NCI-H146 (cell line): Measurements from ENCODE around the gene RAB24.

Experiments used
- DNase-seq: peaks from one replicate; lab custom pipeline; 2025; lab: John Stamatoyannopoulos, UW

The RAB24 gene

GRCh38 chr5:177333420-177334154, 30.1 kb upstream of the RAB24 start:
- no peak for DNase-seq

GRCh38 chr5:177332896-177333260, 29.4 kb upstream of the RAB24 start:
- DNase-seq: no peak

- DNase-seq: no peak
These were observed 28.7 kb upstream of the RAB24 start for GRCh38 chr5:177332031-177332895.

GRCh38 chr5:177330991-177331842, 27.7 kb upstream of the RAB24 start:
- no peak for DNase-seq

- peak; percentile 49 for DNase-seq
These were observed 26.4 kb upstream of the RAB24 start for GRCh38 chr5:177329883-177330282.

DNA sequence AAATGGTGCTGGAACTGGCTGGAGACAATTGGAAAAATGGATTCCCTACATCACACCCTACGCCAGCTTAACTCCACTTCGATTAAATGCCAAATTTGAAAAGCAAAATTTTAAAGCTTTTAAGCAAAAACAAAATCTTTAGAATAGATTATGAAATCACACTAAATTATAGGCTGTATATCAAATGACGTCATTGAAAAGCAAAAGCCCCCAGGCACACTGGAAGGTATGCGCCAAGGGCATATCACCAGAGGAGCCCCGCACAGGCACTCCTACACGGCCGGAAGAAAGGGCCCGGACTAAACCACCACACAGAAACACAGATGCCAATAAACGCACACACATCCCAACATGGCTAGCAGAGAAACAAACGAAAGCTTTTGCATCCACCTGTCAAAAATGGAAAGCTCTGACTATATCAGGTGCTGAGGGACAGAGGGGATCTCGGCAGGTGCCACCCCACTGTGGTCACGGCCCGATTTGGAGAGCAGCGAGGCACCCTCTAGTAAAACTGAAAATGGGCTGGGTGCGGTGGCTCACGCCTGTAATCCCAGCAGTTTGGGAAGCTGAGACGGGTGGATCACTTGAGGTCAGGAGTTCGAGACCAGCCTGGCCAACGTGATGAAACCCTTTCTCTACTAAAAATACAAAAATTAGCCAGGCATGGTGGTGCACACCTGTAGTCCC, 25.2 kb upstream of the RAB24 start:
- DNase-seq: no peak

- no peak for DNase-seq
These were observed 24.3 kb upstream of the RAB24 start for GRCh38 chr5:177327539-177328522.

DNA sequence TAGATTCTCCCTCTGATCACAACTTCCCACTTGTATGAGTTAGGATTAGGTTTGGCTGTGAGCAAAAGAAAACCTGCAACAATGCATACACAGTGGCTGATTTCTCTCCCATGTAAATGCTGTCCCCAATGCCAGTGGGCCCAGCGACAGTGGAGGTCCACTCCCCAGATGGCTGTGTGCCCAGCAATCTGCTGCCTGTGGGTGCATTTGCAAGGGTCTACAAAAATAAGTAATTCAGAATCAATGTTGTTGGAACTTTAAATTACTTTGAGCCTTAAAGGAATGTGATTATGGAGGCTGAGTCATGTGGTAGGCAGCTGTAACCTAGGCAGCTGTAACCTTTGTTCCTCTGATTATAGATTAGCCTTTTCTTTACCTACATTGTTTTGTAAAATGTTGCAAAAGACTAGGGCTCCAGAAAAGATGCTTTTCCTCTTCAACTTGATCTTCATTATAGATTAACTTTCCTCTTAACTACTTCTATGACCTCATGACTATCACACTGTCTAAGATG, 22.4 kb upstream of the RAB24 start:
- no peak for DNase-seq

DNA sequence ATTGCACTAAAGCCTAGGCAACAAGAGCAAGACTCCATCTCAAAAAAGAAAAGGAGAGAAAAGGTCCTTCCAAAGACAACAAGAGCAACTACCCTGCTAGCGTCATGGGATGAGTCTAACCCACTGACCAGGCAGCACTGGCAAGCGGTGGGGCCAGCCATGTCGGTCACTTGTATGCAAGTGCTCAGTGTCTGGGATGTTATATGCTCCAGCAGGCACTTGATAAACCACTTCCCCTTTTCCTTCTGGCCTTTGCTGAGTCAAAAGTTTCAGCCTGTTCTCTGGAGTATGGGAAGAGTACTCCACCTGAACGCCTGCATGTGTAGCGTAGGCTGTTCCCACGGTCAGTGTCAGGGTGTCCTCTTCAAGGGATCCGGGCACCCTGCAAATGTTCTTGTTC, 17.4 kb upstream of the RAB24 start:
- no peak for DNase-seq

DNA sequence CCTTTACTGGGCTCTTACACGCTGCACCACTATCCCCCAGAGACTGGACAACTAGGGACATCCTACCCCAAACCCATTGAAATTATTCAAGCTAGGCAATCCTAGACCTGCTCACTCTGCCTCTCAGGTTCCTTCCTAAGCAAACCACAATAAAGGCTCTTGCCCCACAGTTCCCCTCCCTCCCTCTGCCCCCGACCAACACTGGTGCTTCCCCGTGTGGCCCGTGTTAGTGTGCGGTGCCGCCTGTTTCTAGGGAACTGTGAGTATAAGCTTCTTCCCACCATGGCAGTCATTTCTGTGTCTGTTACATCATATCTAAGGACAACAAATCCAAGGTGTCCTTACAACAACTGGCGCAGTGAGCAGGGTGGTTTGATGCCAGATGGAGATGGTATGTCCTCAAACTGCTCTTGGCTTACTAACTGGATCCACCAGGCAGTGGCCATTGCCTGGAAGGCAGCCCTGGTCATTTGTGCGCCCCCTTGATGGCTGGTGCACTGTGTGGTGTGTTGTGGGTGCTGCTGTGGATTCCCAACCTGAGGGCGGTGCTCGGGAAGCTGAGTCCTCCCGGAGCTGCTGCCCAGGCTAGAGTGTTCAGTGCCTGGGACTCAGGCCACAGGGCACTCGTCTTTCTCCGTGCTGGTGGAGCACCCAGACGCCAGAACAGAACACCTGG, 16.5 kb upstream of the RAB24 start:
- no peak for DNase-seq

DNA sequence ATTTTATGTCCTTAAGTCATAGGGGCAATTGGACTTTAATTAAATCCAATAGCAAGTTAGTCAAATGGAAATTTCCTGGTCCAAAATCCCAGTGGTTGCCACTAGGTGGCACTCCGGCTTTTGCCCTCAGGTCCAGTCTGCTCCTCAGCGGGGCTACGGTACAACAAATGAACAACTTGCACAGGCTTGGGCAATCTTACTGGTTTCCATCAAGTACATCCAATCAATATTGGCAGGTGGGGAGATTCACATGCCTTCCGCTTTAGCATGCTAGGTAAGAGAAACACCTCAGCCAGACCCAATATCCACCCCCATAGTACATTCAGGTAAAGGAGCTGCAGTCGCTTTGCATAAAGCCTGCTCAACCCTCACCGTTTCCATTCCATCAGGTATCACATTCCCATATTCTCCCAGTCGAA, 14.4 kb upstream of the RAB24 start:
- peak; percentile 63 for DNase-seq

- DNase-seq: no peak
These were observed 12.5 kb upstream of the RAB24 start for GRCh38 chr5:177316005-177316404.

GRCh38 chr5:177315411-177315810, 11.9 kb upstream of the RAB24 start:
- DNase-seq: no peak

DNA sequence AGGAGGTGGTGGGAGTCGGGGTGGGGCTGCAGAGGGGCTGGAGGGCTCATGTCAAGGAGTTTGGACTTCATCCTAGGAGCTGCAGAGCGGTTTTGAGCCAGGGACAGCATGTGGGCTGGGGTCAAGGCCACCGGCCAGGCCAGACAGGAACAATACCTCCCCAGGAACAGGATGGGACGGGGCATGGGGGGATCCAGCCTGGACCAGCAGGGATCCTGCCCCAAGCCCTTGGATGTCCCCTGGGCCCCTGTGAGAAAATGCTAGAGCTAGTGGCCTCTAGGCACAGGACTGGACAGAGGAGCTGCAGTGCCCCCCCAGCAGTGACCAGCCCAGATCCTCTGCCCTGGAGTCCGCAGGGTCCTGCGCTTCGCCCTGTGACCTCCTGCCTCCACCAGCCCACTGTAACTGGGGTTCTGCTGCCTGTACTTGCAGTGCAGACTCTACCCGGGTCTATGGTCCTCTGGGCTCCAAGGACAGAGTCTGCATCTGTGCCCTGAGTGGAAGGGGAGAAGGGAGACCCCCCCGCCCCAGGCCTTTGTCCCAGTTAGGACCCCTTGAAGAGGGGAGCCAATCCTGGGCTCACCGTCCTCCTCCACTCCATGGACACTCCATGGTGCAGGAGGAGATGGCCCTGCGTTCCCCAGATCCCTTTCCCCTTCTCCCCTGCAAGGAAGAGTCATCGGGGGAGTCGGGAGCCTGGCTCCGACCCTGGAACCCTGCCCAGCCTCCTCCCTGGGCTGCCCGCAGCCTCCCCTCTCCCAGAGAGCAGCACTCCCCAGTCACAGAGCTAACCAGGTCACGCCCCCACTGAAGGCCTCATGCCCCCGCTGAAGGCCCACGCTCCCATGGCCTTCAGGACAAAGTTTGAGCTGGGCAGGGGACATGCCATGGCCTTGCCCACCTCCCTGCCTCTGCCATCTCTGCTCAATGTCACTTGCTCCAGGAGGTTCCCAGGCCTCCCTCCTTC, 11.1 kb upstream of the RAB24 start:
- DNase-seq: no peak

GRCh38 chr5:177313561-177314259, 10.2 kb upstream of the RAB24 start:
- DNase-seq: no peak

DNA sequence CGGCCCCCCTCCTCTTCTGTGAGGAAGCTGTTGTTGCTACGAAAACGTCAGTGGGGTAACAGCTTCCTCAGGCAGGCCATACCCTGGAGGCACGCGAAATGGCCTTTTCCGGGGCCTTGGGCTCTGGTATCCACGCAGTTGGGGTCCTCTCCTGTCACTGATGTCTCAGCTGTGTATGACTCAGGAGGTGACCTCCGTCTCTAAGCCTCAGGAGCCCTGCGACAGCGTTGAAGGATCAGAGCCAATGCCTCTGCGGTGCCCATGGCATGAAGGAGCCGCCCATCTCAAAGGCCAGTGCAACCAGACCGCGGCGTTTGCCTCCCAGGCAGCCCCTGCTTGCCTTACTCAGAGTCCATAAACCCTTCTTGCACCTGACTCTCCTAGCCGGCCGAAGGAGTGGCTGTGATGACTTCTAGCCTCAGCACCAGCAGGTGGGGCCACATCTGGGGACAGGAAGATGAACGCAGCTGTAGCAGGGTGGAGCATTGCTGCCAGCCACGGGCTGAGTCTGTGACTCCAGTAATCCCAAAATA, 9.2 kb upstream of the RAB24 start:
- DNase-seq: peak; percentile 76

DNA sequence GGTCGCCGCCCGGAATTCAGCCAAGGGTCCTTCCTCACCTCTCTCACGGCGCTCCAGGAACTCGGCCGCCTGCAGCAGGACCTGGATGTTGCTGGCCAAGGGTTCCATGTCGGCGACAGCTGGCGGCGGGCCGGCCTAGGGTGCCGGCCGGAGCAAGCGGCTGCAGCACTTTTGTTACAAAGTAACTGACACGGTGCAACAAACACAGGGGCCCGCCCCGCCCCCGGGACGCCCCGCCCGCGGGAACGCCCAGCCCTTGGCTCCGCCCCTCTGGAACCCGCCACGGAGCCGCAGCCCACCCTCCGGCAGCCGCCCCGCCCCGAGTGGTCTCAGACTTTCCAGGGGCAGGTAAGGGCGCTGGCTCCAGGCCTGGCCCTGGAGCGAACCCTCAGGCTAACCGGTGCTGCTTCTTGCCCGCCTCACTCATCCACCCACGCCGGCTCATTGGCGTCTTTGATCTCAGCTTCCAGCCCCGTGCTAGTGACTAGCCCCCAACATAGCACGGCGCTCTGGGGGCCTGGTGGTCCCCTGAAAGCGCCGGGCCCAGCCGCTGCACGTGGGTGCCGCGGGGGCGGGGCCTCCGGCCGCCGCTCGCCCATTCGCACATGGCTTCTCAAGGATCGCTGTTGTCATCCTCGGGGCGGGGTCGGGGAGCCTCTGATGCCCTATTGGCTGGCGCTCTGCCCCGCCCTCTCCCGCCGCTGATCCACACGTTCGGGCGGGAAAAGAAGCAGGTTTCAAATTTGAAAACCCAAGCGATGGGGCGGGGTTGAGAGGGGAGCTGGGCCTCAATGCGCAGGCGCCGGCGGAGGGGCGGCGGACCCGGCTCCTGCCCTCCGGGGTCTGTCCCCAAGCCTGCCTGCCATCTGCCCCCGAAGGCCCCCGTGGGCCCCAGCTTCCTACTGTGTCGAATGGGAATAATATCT, 8.5 kb upstream of the RAB24 start, which contains the start of gene MXD3:
Gene MXD3, minus strand, starts transcription at position 176 of the 926 bp plus-strand sequence. Its CDS starts 68 bp downstream, at position 108.
- DNase-seq: peak; percentile 95
